Activated naive CD8-positive, alpha-beta T cell treated with anti-CD3 and anti-CD28 coated beads, Interleukin-2, amount 10 ng/mL, durations not matched to agents 7 days and 5 days (primary cell): ENCODE data around the gene SMARCA5. TPM values are rescaled to one million over a fixed set of nuclear protein-coding genes. Genes with fewer than 3 reads are reported as not detected.

Experiments
- ATAC-seq: fragments of 150-1000 bp; cut with Tn5 transposase; one replicate; pipeline ENCODE4 v1.10.0; 2021; ENCODE audit warnings: low read depth, moderate library complexity
- POLR2A ChIA-PET: fragments of 350-600 bp; sonication (Branson Sonifier 250); formaldehyde crosslinking; loops from one replicate; lab custom pipeline; 2021; ENCODE audit warnings: antibody characterized with exemption; lab: Charles Lee
- DNase-seq: peaks from one replicate; pipeline ENCODE4 v3.0.0; 2021
- H3K27ac Mint-ChIP-seq: one replicate; pipeline ENCODE4 v1.8.0; 2022; ENCODE audit warnings: mild to moderate bottlenecking, mixed read lengths
- H3K27me3 Mint-ChIP-seq: one replicate; pipeline ENCODE4 v1.8.0; 2022; ENCODE audit warnings: mild to moderate bottlenecking, moderate library complexity, mixed read lengths
- H3K36me3 Mint-ChIP-seq: one replicate; pipeline ENCODE4 v1.8.0; 2021; ENCODE audit warnings: mild to moderate bottlenecking, mixed read lengths
- H3K4me1 Mint-ChIP-seq: one replicate; pipeline ENCODE4 v1.8.0; 2021; ENCODE audit warnings: mixed read lengths
- H3K4me3 Mint-ChIP-seq: one replicate; pipeline ENCODE4 v1.8.0; 2022; ENCODE audit warnings: mild to moderate bottlenecking, moderate library complexity, mixed read lengths
- H3K9me3 Mint-ChIP-seq: one replicate; pipeline ENCODE4 v1.8.0; 2021; ENCODE audit warnings: mixed read lengths
- total RNA-seq, 2 experiments: library from RNA; stranded (reverse); gene quantifications; one replicate each; pipeline ENCODE4 v1.2.3, GENCODE V29; 2021

SMARCA5 gene
- total RNA-seq, 2 experiments from 2014 or later: 52.4 to 52.7 TPM

DNA sequence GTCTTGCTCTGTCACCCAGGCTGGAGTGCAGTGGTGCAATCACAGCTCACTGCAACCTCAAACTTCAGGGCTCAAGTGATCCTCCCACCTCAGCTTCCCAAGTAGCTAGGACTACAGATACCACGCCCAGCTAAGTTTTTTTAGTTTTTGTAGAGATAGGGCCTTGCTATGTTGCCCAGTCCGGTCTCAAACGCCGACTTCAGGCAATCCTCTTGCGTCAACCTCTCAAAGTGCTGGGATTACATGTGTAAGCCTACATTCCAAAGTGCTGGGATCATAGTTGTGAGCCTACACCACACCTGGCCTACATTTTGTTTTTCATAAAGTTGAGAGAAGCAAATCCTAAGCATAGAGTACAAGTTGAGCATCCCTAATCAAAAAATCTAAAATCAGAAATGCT is 42.2 kb downstream of the SMARCA5 start:
- Mint-ChIP-seq H3K27me3 (no peaks in the 10 kb centered on the region), H3K36me3 (peaks cover 20% of the 10 kb centered on the region), H3K27ac (no peak overlapping the region), H3K9me3 (no peaks in the 10 kb centered on the region), H3K4me1 (peaks cover 23% of the 10 kb centered on the region), H3K4me3 (no peak overlapping the region)
- ATAC-seq (no peak), DNase-seq (no peak)
- POLR2A ChIA-PET: no interaction called here

DNA sequence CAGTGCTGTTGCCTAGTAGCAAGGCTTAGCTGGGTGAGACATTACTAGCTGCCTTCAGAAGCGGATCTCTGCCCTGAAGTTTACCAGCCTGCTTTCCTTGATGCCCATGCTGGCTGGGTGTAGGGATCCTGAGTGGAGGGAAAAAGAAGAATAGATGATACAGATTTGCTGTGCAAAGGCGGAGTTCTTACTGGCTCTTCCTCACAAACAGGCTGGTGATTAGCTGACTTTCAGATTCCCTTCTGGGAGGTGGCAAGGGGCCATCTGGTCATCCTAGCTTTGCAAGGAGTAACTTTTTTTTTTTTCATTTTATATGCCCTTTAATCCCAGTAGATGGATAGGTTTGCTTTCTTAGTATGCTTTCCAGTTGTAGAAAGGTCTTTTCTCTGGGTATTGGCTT is 44.8 kb downstream of the SMARCA5 start:
- Mint-ChIP-seq H3K4me1 (peaks cover 36% of the 10 kb centered on the region), H3K36me3 (peaks cover 20% of the 10 kb centered on the region), H3K9me3 (no peaks in the 10 kb centered on the region), H3K27me3 (no peaks in the 10 kb centered on the region), H3K27ac (peak overlapping the region; percentile 90), H3K4me3 (peak overlapping the region; percentile 85)
- DNase-seq: no peak
- POLR2A ChIA-PET: interaction anchor here (2.0 kb wide), 1 partner anchor 45 kb away, joined by 10 read pairs; the partner anchor contains the start of gene SMARCA5
- no peak for ATAC-seq

DNA sequence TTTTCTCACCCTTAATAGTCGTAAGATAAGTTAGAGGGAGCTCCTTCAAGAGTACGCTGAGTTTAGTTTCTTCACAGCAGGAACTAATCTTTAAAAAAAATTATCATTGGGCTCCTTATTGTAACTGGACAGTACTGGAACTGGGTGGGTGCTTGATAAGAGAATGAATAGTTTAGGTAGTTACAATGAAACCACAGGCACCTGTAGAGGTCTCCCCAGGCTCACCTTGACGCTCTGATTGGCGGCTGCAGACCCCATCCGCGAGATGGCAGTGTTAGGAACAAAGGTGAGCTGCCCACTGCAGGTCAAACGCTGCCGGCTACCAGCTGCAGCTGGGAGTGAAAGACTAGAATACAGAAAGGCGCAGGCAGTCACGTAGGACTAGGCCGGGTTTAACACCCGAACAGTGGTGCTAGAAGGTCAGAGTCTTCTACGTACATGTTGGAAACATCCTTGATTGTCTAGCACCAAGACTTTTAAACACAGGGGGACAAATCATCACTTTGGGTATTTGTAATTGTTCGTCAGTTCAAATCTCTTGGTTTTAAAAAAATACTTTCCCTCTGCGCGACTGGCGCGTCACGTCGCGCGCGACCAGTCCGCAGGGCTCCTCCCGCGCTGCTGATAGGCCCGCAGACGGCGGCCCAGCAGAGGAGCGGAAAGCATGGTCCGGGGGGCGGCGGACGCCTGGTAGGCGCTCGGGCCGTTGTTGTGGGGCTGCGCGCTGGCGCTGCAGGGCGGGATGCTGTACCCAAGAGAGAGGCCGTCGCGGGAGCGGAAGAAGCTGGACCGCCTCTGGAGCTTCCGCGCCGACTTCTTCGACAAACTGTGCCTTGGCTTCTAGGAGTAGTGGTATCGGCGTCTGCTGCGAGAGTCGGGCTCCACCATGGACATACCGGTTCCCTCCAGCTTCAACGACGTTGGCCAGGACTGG is 45.6 kb downstream of the SMARCA5 start:
- peak; percentile 75 for DNase-seq
- no peaks in the 10 kb centered on the region for H3K27me3 Mint-ChIP-seq
- POLR2A ChIA-PET: interaction anchor here (2.0 kb wide), 1 partner anchor 45 kb away, joined by 10 read pairs; the partner anchor contains the start of gene SMARCA5
- H3K9me3 Mint-ChIP-seq: no peaks in the 10 kb centered on the region
- peak overlapping the region; percentile 90 for H3K27ac Mint-ChIP-seq
- H3K4me3 Mint-ChIP-seq: peak overlapping the region; percentile 85
- peak; percentile 88 for ATAC-seq
- H3K4me1 Mint-ChIP-seq: peaks cover 36% of the 10 kb centered on the region
- H3K36me3 Mint-ChIP-seq: peaks cover 18% of the 10 kb centered on the region

DNA sequence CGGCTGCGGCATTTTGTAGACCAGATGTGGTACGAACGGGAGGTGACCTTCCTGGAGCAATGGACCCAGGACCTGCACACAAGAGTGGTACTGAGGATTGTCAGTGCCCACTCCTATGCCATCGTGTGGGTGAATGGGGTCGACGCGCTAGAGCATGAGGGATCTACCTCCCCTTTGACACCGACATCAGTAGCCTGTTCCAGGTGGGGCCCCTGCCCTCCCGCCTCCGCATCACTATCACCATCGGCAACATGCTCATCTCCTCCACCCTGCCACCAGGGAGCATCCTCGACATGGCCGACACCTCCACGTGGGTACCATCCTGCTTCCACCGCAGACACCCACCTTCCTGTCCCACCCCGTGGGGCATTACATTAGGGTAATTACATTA is 46.2 kb downstream of the SMARCA5 start:
- H3K4me3 Mint-ChIP-seq: peak overlapping the region; percentile 85
- DNase-seq (peak; percentile 36), ATAC-seq (peak; percentile 4)
- H3K36me3 Mint-ChIP-seq: peaks cover 18% of the 10 kb centered on the region
- H3K27ac Mint-ChIP-seq: peak overlapping the region; percentile 90
- H3K9me3 Mint-ChIP-seq: no peaks in the 10 kb centered on the region
- H3K27me3 Mint-ChIP-seq: no peaks in the 10 kb centered on the region
- POLR2A ChIA-PET: interaction anchor here (2.0 kb wide), 1 partner anchor 46 kb away, joined by 10 read pairs; the partner anchor contains the start of gene SMARCA5
- peaks cover 38% of the 10 kb centered on the region for H3K4me1 Mint-ChIP-seq

DNA sequence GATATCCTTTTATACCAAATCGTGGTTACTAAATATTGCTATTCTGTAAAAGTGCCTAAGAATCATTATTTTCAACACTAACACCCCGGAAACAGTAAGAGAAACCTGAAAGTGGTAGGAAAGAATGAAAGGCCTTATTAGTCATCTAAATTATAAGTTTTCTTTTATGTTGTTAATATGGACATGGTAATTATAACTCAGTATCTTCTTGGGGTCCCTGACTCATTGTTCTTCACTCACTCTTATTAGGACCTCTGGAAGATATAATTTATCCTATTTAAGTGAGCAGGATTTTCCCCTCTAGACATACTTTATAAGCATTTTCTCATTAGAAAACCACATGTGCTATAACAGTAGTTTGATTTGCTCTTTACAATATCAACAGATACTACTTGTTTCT is 51.0 kb downstream of the SMARCA5 start:
- POLR2A ChIA-PET: no interaction called here
- Mint-ChIP-seq H3K27me3 (no peaks in the 10 kb centered on the region), H3K4me3 (no peak overlapping the region), H3K9me3 (peaks cover 4% of the 10 kb centered on the region), H3K4me1 (peaks cover 25% of the 10 kb centered on the region), H3K27ac (no peak overlapping the region), H3K36me3 (peaks cover 37% of the 10 kb centered on the region)
- DNase-seq (no peak), ATAC-seq (no peak)

DNA sequence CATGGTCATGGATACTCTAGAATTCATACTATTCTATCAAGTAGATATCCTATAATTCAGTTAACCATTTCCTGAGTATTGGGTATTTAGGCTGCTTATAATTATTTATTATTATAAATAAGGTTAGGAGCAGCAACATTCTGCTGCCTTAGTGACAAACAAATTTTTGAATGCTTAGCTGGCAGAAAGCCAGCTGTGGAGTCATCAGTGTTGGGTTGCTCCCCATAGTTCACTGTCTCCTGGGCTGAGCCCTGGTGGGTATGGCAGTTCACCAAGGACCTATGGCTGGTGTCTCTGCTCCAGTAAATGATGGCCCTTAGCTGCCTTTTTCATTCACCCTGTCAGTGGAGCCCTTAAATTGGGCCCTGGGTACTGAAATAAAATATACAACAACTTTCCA is 61.8 kb downstream of the SMARCA5 start:
- POLR2A ChIA-PET: no interaction called here
- ATAC-seq (no peak), DNase-seq (no peak)
- Mint-ChIP-seq H3K9me3 (no peaks in the 10 kb centered on the region), H3K4me3 (no peak overlapping the region), H3K27me3 (no peaks in the 10 kb centered on the region), H3K27ac (no peak overlapping the region), H3K36me3 (peaks cover 24% of the 10 kb centered on the region), H3K4me1 (no peaks in the 10 kb centered on the region)

DNA sequence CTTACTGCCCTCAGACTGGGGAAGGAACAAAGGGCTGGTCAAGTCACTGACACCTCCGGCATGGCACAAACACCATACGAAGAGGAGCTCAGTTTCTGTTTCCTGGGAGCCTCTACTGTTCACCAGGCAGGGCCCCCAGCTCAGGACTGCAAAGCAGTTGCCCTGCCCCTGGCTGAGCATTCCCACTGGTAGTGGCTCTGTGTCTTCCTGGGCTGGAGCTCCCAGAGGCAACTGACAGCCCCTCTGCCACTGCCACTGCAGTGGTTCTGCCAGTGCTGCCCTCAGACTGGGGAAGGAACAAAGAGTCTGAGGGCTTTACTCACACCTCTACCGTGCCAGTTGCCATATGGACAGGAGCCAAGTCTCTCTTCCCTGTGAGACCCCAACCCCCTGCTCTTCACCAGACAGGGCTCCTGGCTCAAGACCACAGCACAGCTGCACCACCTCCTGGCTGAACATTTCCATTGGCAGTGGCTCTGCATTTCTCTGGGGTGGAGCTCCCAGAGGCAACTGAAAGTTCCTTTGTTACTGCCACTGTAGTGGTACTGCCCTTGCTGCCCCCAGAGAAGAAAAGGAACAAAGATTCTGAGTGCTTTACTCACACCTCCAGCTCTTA is 67.9 kb downstream of the SMARCA5 start:
- peaks cover 6% of the 10 kb centered on the region for H3K9me3 Mint-ChIP-seq
- H3K4me1 Mint-ChIP-seq: no peaks in the 10 kb centered on the region
- no peak overlapping the region for H3K4me3 Mint-ChIP-seq
- ATAC-seq: no peak
- no peak overlapping the region for H3K27ac Mint-ChIP-seq
- POLR2A ChIA-PET: no interaction called here
- no peak for DNase-seq
- no peaks in the 10 kb centered on the region for H3K27me3 Mint-ChIP-seq
- H3K36me3 Mint-ChIP-seq: peaks cover 11% of the 10 kb centered on the region

DNA sequence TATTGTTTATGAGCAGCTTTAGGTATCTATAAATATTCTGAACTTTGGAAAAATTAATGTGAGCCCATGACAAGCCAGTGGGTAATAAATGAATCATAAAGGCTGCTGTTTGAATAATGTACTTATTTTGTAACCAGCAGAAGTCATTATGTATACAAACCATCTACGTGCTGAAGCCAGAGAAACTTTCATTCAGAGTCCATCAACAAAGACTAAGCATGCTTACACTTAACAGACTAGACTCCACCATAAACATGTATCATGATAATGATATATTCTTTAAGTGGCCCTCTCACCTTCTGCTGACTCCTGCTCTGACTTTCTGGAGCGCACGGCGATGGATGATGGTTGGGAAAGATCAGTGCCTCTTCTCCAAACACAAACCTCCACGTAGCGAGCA is 72.0 kb downstream of the SMARCA5 start:
- DNase-seq: no peak
- Mint-ChIP-seq H3K9me3 (peaks cover 11% of the 10 kb centered on the region), H3K4me3 (no peak overlapping the region), H3K4me1 (no peaks in the 10 kb centered on the region), H3K27me3 (no peaks in the 10 kb centered on the region), H3K36me3 (peaks cover 4% of the 10 kb centered on the region), H3K27ac (no peak overlapping the region)
- ATAC-seq: no peak
- POLR2A ChIA-PET: no interaction called here

DNA sequence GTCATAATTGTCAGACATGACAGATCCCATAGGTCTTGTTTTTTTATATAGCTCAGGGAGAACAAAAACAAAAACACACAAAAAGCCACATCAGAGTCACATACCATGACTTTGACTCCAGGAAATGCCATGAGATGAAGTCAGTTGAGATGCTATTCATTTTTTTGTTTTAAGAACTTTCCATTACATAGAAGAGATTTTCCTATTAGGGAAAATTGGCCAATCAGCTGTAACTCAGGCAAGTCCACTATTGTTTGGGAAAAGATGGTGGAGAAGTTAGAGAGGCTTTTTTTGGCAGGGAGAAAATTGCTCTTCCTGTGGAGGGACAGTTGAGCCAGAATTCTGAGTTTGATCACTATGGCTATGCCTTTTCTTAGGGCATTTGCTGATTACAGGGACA is 72.6 kb downstream of the SMARCA5 start:
- Mint-ChIP-seq H3K27ac (no peak overlapping the region), H3K9me3 (peaks cover 11% of the 10 kb centered on the region), H3K4me1 (no peaks in the 10 kb centered on the region), H3K27me3 (no peaks in the 10 kb centered on the region), H3K4me3 (no peak overlapping the region), H3K36me3 (peaks cover 4% of the 10 kb centered on the region)
- ATAC-seq (no peak), DNase-seq (no peak)
- POLR2A ChIA-PET: no interaction called here

DNA sequence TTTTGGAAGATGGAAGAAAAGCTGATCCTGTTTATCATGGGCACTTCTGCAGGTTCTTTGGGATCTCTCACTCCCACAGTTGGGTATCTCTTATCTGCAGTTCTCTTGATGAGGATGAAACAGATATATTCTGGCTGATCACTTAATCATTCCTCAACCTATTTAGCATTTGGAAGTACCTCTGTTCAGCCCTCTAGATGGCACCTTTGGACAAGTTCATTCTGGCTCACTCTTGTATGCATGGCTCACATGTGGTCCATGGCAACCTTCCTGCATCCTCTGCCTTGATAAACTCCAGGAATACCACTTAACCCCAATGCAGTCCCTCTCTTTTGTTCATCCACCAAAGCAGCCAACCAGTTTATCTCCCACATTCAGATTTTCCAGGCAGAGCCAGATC is 74.2 kb downstream of the SMARCA5 start:
- H3K4me3 Mint-ChIP-seq: no peak overlapping the region
- H3K4me1 Mint-ChIP-seq: no peaks in the 10 kb centered on the region
- H3K9me3 Mint-ChIP-seq: peaks cover 9% of the 10 kb centered on the region
- H3K27ac Mint-ChIP-seq: no peak overlapping the region
- ATAC-seq (no peak), DNase-seq (no peak)
- POLR2A ChIA-PET: no interaction called here
- H3K27me3 Mint-ChIP-seq: peaks cover under 1% of the 10 kb centered on the region
- H3K36me3 Mint-ChIP-seq: peaks cover 4% of the 10 kb centered on the region

DNA sequence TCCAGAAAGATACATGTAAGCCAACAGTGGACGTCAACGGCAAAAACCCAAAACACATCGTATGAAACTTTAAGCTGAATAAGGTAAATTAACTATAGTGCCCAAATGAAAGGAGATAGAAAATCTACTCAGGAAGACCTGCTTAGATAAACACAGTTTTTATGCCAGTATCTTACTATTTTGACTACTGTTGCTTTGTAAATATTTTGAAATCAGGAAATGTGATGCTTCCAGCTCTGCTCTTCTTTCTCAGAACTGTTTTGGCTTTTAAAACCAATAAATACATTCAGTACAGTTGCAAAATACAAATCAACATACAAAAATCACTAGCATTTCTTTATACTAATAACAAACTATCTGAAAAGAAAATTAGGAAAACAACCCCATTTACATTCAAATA is 83.8 kb downstream of the SMARCA5 start:
- POLR2A ChIA-PET: no interaction called here
- peaks cover 9% of the 10 kb centered on the region for H3K9me3 Mint-ChIP-seq
- no peak overlapping the region for H3K4me3 Mint-ChIP-seq
- ATAC-seq: no peak
- no peaks in the 10 kb centered on the region for H3K36me3 Mint-ChIP-seq
- peaks cover 8% of the 10 kb centered on the region for H3K27me3 Mint-ChIP-seq
- no peak for DNase-seq
- no peaks in the 10 kb centered on the region for H3K4me1 Mint-ChIP-seq
- no peak overlapping the region for H3K27ac Mint-ChIP-seq

DNA sequence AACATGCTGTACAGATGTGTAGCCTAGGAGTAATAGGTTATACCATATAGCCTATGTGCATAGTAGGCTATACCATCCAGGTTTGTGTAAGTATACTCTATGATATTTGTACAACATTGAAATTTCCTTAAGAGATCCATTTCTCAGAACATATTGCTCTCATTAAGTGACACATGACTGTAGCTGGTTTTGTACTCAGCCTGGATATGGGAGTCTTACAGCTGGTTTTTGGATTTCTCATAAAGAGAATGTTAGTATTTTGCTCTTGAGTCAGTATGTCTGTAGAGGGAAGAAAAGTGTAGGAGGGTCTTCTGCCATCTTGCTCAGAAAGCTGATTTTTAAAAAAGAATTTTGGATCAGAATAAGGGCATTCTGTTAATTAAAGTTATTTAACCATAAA is 85.3 kb downstream of the SMARCA5 start:
- Mint-ChIP-seq H3K27ac (no peak overlapping the region), H3K27me3 (peaks cover 5% of the 10 kb centered on the region), H3K4me1 (no peaks in the 10 kb centered on the region), H3K9me3 (peaks cover 6% of the 10 kb centered on the region), H3K4me3 (no peak overlapping the region), H3K36me3 (no peaks in the 10 kb centered on the region)
- ATAC-seq (no peak), DNase-seq (no peak)
- POLR2A ChIA-PET: no interaction called here

DNA sequence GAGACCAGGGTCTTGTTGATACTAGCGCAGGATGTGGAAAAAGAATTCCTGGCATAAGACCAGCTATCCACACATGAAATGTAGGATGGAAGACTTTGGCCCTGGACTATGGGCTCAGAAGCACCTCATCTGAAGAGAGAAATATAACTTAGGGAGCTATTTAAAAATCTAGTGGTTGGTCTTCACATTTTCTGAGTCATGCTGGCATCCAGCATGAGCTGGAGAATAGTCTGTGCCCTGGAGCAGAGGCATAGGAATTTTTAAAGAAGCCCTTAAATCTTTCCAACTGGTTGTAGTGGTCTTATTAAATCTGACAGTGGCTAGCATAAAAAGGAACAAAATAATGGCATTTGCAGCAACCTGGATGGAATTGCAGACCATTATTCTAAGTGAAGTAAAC is 86.3 kb downstream of the SMARCA5 start:
- no peak for DNase-seq
- H3K9me3 Mint-ChIP-seq: peaks cover 2% of the 10 kb centered on the region
- no peak overlapping the region for H3K27ac Mint-ChIP-seq
- ATAC-seq: no peak
- H3K4me1 Mint-ChIP-seq: no peaks in the 10 kb centered on the region
- H3K36me3 Mint-ChIP-seq: no peaks in the 10 kb centered on the region
- H3K4me3 Mint-ChIP-seq: no peak overlapping the region
- POLR2A ChIA-PET: no interaction called here
- H3K27me3 Mint-ChIP-seq: peaks cover 5% of the 10 kb centered on the region

DNA sequence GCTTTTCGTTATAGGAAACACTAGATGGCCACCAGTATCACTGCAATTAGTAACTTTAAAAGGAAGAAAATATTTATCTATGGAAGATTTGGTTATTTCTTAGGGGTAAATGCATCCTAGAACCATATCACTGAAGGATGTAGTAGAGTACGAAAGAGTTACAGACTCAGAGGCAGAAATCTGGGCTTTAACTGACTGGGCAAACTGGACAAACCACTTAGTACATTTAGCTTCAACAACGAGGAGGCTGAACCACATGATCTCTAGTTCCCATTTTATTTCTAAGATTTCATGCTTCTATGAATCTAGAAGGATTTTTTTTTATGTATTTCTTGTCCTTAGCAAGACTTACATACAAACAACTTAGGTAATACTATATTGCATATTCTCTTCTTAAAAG is 93.0 kb downstream of the SMARCA5 start:
- ATAC-seq: no peak
- Mint-ChIP-seq H3K4me3 (no peak overlapping the region), H3K27ac (no peak overlapping the region), H3K36me3 (peaks cover 2% of the 10 kb centered on the region), H3K4me1 (no peaks in the 10 kb centered on the region), H3K27me3 (no peaks in the 10 kb centered on the region), H3K9me3 (peaks cover 4% of the 10 kb centered on the region)
- POLR2A ChIA-PET: no interaction called here
- DNase-seq: no peak
